ENCODE data around the gene VWF.

Gene VWF

DNA sequence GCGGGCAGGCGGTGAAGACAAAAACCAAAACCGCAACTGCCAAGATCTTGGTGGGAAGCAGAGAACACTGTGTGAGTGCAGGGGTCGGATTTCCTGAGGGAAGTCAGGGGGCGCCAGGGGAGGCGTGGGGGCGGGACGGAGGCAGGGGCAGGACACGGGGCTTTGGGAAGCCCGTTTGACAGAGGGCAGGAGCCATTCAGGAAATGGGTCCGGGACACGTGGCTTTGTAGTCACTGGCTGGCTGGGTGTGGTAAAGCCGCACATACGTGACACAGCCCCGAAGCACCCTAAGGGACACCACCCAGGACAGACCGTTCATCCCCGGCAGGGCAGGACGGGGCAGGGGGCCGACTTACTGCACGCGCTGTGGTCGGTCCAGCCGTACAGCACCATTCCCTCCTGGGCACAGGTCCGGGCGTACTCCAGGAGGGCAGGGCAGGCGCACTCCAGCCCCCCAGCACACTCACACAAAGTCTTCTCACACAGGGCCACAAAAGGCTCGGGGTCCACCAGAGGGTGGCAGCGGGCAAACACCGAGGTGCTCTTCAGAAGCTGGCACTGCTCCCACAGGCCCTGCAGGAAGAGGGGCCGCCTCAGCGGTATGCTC lies 49.4 kb downstream of the VWF start:
- no peak for DNase-seq

DNA sequence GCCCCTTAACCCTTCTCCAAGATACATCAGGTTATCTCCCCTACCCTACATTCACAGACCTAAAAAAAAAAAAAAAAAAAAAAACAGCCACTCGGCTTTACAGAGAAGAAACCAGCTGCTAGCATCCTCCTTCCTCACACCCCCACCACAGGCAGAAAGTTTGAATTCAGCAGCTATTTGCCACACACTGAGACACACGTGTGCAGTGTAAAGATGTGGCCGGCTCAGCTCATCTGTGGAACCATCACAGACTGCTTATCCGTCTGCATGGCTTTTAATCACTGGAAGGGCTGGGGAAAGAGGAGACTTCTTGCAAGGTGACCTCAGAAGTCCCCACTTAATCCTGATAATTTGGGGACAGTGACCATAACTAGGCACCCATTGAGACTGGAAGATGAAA lies 50.0 kb downstream of the VWF start:
- DNase-seq = no peak

DNA sequence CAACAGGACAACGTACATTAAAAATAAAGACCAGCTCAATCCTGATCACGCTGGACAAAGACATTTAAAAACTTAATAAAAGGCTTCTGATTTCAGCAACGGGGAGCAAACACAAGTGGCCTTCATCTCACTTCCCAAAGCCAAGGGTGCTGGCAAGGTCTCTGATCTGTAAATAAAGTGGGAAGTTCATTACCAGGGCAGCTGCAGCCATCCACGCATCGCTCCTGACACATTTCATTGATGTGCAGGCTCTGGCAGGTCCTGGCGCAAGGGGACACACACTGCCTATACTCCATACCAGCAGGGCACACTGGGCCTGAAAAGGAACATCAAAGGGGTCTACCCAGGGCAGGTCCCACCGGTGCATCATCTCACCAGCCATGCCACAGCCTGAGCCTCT lies 51.0 kb downstream of the VWF start:
- DNase-seq = no peak

DNA sequence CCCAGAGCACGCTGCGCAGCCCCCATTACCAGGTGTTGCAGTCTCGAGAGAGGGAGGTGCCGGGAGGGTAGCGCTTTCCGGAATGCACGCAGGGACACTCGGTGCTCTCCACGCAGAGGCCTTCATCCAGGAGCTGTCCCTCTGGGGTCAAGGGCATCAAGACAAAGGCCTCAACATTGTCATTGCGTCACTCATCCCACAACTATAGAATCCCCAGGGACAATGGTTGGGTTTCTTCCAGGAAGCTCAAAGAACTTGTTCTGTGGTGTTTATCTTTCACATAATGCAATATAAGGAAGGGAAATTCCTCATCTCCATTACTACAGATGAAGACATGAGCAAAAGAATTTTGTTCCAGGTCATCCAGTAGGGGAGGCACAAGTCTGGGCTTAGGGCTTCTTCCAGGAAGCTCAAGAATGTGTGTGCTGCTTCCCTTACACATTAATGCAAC lies 52.1 kb downstream of the VWF start:
- DNase-seq = no peak

DNA sequence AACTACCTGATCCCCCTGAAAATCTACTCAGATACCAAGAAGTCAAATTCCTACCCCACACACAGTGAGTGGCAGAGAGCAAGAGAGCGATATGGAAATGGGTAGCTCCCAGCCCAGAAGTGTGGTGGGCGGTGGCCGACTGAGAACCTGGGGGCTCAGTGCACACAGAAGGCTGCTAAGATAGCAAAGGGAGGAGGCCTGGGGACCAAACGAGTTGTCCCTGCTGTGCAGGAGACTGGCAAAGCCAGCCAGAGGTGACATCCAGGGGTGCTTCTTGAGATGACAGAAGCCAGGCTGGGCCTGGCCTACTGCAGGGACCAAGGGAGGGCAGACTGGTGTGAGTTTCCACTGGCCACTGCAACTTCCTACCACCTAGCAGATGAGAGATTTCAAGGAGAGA lies 52.9 kb downstream of the VWF start:
- DNase-seq = no peak

DNA sequence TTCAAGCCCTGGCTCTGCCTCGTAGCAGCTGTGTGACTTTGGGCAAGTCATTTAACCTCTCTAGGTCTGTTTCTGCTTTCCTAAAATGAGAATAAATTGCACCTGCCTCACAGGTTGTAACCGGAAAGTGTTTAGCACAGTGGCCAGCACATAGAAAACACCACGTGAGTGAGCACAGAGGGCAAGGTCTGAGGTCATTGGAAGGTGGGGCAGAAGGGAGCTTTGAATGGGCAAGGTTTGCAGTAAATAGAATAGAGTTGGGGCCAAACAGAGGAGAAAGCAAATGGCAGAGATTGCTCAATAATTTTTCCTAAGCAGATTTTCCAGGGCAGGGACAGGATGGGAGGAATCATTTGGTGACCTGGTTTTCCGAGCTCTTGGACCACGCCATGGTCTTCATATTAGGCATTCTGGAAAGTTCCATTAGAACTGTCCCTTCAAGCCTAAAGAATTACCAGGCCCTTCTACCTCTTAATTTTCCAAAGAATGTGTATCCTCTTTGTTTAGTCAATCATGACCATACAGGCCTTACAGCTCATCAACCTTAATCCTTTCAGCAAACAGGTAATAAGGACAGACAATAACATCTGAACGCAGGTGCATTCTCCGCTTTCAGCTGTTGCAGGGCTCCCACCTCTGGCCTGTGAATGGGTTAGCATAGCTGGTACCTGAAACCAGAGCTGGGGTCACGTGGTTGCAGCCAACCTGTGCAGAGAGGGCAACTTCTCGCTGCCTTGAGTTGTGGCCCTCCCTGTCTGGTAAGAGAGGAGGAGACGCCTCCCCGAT lies 53.8 kb downstream of the VWF start:
- peak; percentile 91 for DNase-seq

DNA sequence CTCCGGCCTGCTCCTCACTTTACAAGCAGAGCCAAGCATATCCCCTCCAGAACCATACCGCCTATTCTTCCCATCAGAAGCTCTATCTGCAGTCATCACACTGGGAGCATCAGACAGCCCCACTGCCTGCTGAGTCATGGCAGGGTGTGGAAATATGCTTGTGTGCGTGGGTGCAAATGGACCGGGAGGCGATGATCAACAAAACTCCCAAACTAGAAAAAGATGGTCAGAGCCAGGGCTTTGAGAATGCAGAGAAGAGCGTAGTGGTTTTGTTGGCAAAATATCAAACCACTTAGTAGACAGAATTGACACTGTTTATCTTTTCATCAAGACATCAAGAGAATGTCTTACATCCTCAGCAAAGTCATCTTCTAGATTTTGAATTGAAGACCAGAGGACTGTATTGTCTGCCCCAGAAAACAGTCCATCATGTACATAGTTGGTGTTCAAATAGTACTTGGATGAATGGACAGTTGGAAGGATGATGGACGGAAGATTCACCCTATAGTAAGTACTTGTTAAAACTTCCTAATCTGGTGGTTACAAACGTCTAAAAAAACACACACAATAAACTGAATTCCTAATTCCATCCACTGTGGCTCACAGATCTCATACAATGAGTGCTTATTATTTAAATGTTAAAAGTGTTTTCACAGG lies 54.9 kb downstream of the VWF start:
- DNase-seq = no peak

DNA sequence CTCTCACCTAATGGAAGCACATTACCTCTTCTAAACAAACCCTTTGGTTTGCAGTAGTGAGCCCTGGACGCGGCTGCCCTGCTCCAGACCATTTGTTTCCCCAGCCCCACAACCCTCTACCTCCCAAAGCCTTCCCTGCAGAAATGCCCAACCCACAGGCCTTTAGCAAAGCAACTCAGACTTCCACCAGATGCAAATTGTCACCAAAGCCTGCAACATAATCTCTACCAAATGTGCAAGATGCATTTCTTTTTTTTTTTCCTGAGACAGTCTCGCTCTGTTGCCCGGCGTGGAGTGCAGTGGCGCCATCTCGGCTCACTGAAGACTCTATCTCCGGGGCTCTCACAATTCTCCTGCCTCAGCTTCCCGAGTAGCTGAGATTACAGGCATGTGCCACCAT lies 56.2 kb downstream of the VWF start:
- DNase-seq = no peak

DNA sequence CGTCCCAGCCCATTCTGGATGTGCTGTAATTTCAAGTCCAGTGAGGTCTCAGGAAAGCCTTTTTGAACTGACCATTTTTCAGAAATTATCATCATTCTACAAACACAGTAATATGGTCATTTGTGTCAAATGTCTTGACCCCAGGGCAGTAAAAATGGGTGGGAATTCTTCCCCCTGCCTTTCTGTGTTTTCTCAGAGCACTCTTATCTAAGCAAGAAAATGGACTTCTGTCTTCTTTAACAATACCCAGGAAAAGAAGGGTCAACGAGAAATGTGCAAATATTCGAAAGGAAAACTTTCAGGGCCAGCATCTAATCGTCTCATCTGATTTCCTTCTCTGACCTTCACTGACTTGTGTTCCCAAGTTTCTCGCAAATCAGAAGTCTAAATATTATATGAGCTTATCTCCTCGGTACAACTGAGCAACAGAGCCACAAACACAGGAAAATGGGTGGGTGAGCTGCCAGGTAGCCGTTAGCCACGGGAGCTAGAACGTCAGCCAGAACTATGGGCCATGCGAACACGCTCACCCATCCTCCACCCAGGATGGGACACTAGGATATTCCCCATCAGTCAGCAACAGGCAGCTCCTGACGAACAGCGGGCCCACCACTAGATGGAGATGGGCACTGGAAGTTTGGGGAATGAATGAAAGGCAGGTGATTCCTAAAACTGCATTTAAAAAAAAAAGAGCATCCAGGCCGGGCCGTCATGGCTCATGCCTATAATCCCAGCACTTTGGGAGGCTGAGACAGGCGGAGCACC lies 57.1 kb downstream of the VWF start:
- no peak for DNase-seq

DNA sequence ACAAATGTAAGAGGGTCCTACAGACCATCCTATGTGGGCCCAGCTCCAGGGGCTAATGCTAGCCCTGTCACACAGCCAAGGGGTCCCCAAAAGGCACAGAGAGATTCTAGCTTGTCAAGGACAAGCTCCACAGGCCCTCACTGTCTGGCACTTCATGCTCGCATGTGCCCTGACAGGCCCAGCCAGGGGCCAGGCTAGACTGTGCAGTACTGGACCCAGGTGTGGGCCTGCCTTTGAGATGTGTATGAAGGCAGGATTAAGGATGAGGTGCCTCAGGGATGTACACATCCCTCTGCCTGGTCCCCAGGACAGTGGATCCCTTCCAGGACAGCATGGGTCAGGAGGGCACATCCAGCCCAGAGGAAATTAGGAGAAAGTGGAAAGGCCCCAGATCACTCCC lies 57.8 kb downstream of the VWF start:
- DNase-seq = no peak

DNA sequence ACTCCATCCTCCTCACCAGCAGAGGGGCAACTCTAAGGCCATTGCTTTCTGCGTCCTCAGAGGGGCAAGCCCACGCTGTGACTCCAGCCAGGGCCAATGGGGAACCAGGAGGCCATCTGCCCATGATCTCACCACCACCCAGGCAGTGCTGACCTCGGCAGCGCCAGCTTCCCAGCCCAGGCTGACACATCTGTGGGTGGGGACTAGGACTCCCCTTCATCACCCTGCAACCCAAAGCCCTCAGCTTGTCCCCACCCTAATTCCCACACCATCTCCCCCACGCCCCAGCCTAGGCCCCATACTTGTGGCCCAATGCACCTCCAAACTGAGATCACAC lies 58.6 kb downstream of the VWF start:
- no peak for DNase-seq

DNA sequence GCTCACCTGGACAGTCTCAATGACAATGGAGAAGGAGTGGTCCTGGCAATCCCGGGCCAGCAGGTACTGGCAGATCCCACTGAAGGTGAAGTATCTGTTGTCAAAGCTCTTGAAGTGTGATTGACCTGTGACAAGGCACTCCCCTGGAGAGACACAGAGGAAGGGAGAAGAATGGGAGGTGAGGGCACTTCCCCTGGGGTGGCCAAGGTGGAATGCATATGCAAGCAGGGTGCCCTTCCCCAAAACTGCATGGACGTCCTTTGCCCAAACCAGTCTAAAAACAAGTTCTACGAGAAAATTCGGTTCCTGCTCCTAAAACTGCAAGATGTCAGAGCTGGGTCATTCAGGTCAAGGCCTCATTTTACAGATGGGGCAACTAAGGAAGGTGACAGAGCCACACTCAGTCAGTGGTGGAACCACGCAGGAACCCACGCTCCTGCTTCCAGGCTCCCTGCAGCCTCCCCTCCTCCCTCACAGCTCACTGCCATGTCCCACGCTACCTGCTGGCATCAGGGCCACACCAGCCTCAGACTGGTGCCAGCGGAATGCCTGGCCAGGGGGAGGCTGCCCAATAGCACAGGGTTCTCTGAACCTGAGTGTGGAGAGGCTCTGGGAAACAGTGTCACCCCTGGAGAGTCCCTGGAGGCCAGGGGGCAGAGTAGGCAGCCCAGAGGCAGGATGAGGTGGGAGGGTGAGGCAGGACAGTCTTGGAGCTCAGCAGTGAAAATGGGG lies 59.2 kb downstream of the VWF start:
- DNase-seq = no peak

DNA sequence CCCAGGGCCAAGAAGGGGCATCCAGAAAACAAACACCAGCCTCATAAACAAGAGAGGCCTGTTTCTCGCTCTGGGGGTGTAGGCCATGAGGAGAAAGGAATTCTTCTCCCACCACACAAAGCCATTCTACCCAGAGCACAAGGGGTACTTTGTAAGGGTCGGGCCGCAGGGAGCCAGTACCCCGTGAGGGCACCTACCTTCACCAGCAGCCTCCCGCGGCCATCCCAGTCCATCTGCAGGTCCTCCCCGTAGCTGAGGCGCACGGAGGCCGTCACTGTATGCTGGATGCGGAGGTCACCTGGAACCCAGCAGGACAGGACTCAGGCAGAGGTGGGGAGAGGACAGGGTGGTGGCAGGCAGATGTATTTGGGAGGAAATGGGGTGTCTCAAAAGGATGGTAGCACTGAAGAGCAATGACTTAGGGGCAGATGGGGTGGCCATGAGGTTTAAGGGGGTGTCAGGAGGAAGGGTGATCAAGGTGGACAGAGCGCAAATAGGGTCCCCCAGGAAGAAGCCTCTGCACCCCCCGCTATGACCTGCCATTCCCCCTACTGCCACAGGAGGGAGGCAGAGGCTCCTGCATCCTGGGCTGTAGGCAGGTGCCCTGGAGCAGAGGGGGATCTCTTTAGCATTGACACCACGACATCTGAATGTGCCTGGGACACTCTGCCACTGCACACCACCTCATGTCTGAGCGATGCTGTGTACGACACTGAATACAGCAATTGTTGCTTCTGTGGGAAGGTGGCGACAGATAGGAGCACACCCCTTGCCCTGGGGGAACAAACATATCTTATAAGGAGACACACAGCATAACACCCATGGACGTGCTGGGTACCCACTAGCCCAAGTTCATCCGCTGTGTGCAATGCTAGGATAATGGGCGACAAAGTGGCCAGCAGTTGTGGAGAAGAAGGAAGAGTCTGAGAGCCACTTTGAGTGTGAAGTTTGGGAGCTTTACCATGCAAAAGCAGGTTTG lies 61.4 kb downstream of the VWF start:
- no peak for DNase-seq

DNA sequence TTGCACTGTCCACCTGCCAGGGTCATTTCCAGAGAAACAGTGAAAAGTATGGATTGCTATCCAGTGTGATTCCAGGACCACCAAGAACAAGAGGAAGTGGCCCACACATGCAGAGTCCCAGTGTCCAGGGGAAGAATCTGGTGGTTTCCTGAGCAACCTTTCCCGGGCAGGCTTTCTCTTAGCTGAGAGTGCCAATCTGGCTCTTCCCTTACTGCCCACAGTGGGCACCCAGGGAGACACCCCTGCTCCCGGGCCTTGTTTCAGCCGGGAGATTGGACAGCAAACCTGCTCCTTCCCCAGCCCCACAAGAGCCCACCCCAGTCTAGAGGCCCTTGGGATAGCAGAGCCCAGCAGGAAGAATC lies 62.1 kb downstream of the VWF start:
- DNase-seq = no peak

DNA sequence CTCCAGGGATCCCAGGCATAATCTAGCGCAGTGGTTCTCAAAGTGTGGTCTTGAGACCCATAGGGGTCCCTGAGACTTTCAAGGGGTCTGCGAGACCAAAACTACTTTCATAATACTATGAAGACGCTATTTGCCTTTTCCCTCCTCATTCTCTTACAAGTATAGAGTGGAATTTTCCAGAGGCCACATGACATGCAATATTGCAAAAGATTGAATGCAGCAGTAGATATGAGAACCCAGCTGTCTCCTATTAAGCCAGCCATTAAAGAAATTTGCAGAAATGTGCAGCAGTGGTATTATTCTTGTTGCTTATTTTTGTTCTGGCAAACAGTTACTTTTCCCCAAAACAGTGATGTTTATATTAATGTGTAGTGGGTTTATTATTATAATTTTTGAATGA lies 62.8 kb downstream of the VWF start:
- DNase-seq = no peak

DNA sequence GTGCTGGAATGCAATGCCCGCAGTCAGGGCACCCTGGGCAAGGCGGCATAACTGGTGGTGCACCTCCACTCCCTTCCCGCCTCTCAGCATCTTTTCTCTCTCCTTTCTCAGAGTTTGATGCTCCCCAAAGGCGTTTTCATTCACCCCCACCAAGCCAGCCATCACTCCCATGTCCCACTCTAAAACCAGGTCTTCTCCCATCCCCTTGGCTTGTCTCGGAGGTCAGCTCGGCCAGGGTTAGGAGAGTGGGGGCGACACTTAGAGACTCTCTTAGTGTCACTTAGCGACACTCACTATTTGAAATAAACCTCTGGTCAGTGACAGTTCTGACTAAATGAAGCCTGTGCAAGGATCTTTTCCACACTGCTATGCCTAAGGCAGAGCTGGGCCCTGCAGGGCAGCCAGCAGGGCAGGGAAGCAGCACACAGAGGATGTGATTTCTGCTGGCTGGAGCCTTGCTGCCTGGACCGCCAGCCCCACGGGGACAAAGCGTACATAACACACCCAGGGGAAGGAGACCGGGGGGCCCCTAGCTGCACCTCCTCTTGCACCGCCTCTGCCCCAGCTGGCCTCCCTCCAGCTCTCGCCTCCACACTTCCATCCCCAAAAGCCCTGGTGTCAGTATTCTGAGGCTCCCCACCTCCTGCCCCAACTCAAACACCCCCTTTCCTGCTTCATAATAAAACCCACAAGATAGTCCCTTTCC lies 64.5 kb downstream of the VWF start:
- no peak for DNase-seq

DNA sequence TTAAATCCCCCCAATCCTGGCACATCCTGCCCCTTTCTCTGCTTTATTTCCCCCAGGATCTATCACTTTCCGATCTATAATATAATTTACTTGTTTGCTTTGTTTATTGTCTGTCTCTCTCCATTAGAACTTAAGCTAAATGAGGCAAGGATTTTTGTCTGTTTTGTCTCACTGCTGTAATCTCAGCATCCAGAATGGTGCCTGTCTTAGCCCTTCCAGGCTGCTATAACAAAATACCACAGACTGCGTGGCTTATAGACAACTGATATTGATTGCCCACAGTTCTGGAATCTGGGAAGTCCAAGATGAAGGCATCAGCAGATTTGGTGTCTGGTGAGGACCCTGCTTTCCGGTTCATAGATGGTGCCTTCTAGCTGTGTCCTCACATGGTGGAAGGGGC lies 65.2 kb downstream of the VWF start:
- DNase-seq = no peak

DNA sequence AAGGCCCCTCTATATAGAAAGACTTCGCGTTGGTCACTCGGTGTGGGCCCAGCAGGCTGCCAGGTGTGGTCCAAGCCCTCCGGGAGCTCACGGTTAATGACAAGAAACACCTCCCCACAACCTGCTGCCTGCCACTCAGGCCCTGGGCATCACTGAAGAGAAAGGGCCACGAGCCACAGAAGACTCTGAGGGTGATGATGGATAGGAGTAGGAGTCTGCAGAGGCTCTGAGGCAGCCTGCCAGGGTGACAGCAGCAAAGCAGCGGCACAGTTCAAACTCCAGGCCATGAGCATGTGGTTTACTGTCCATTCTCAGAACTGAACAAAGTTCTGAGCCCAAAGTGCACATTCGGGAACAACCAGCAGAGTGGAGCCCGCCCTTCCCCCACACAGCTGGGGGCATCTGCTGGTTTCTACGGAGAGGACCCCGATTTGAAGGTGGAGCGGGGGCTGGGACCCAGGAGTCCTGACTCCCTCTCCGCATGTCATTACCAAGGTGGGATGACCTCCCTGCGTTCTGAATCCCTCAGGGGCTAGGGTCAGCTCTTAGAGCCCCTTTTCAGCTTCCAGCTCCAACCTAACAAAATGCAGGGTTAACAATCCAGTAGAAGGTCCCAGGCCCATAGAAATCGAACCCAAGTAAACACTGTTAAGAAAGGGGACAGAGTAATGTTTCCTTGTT lies 65.8 kb downstream of the VWF start:
- DNase-seq = no peak

DNA sequence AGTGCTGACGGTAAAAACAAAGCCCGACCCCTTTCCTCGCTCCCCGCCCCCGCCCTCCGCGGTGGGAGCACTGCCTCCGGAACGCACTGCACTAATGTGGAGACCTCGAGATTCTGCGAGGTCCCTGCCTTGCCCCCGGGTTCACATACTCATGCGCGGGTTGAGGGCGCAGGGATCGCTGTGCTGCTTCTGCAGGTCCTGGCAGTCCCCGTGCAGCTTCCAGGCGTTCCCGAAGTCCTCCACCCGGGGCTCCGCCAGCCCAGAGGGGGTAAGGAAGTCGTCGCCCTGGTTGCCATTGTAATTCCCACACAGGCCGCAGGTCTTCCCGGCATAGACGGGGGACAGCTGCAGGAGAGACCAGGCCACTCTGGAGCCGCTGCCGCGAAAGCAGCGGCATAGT lies 66.8 kb downstream of the VWF start:
- no peak for DNase-seq

DNA sequence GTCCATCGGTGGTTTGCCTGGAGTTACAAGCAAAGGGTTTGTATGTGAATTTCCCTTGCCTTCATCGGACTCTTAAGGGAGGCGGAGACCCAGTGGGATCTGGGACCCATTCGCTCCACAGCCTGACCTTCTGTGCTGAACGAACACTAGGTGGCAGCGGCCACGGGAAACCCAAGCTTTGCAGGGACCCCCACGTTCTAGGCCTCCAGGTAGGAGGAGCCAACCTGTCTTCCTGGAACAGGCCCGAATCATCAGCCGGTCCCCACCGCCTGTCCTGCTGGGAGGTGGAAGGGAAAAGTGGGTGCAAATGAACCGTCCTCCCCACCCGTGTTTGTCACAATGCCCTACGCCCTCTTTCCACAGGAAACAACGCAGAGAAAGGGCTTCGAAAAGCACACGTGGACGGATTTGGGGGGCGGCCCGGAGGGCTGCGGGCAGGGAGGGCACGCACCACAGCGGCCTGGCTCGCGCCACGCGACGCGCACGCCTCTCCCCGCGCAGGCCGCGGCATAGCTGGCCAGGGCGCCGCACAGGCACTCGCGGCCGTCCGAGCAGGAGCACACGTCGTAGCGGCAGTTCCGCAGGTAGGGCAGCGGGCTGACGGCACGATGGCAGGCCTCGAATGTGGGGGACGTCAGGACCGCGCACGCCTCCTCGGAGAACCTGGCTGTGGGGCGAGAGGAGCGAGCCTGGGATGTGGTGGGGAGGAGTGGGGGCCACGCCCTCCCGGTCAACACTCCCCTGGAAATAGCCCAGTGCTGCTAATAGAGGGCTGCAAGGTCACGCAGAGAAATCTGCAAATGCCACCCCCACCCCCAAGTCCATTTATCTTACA lies 67.8 kb downstream of the VWF start:
- no peak for DNase-seq
